Prostate gland (tissue), 2 donors: ENCODE results near the gene LIN28A.

Experiments
- CTCF ChIP-seq, 4 experiments: fragments of 200-600 bp in 2 of 4; fragments of 450-650 bp in 2 of 4; sonication (generic) in 2 of 4; IDR thresholded peaks; 1 replicate in 3 of 4; 2 replicates in 1 of 4; pipeline ENCODE4 v1.5.1; 2016 to 2019; ENCODE audit warnings: antibody characterized with exemption in 4 of 4, mild to moderate bottlenecking in 2 of 4, moderate library complexity in 2 of 4
- POLR2AphosphoS5 ChIP-seq: sonication (generic); formaldehyde crosslinking; IDR thresholded peaks from one replicate; pipeline ENCODE4 v1.6.1; 2017; ENCODE audit warnings: antibody characterized with exemption

- TF ChIP-seq POLR2AphosphoS5, result no peak
- TF ChIP-seq CTCF (IDR thresholded peaks at IDR 0.05), result no peak
These were observed 11.6 kb upstream of the LIN28A start for GRCh38 chr1:26399034-26399433.
